Thyroid gland (tissue), 4 donors: Measurements from ENCODE around the gene LRP3. TPM values are rescaled to one million over a fixed set of nuclear protein-coding genes. Genes with fewer than 3 reads are reported as not detected.

ENCODE experiments used
- DNase-seq, 2 donors: peaks; one replicate each; pipeline ENCODE4 v3.0.0-alpha.2; 2019
- H3K27ac ChIP-seq, 3 donors: fragments of 200-600 bp; sonication (generic); 1 replicate in 2 of 3; 2 replicates in 1 of 3; pipeline ENCODE4 v1.5.1; 2016 to 2019; ENCODE audit warnings: mild to moderate bottlenecking in 1 of 3, moderate library complexity in 1 of 3
- H3K27me3 ChIP-seq: fragments of 200-600 bp; sonication (generic); one replicate; pipeline ENCODE4 v1.5.1; 2019
- H3K36me3 ChIP-seq, 2 donors: fragments of 200-600 bp; sonication (generic); one replicate each; pipeline ENCODE4 v1.5.1; 2016 to 2019
- H3K4me1 ChIP-seq, 2 donors: fragments of 200-600 bp; sonication (generic); one replicate each; pipeline ENCODE4 v1.5.1; 2017 to 2019
- H3K4me3 ChIP-seq, 3 donors: fragments of 200-600 bp; sonication (generic); replicated peaks in 1 of 3; 1 replicate in 2 of 3; 2 replicates in 1 of 3; pipeline ENCODE4 v1.5.1; 2016; ENCODE audit warnings: mild to moderate bottlenecking in 1 of 3
- H3K9me3 ChIP-seq: fragments of 200-600 bp; sonication (generic); one replicate; pipeline ENCODE4 v1.5.1; 2017
- POLR2A ChIP-seq, 2 donors: fragments of 450-650 bp; IDR thresholded peaks; one replicate each; pipeline ENCODE4 v1.6.1; 2017; ENCODE audit warnings: antibody characterized with exemption in 2 of 2, mild to moderate bottlenecking in 2 of 2, moderate library complexity in 1 of 2
- WGBS, 2 donors: methylation state at CpG; one replicate each; pipeline ENCODE4 v1.1.5; 2017; 5-methylcytosine and 5-hydroxymethylcytosine counted together
- intact Hi-C: fragments of 100-400 bp; cut with DNase I; formaldehyde crosslinking; loops from one replicate; pipeline ENCODE4 v1.15.1; 2023
- total RNA-seq, 4 donors: library from RNA; depleted of rRNA; stranded (reverse); fragments of >200 nt; gene quantifications; one replicate each; pipeline ENCODE4 v1.2.3, GENCODE V29; 2016
- TF ChIP-seq, protein P1 (sequence below), 6 experiments: fragments of 200-600 bp in 3 of 6; fragments of 450-650 bp in 3 of 6; sonication (generic) in 3 of 6; IDR thresholded peaks; one replicate each; pipeline ENCODE4 v1.5.1; 2016 to 2019; ENCODE audit warnings: antibody characterized with exemption in 6 of 6, mild to moderate bottlenecking in 2 of 6, inconsistent platforms in 1 of 6, moderate library complexity in 1 of 6

Gene LRP3
- total RNA-seq, 4 donors from 2014 or later: 33.3 to 49.9 (median 39.0) TPM

DNA sequence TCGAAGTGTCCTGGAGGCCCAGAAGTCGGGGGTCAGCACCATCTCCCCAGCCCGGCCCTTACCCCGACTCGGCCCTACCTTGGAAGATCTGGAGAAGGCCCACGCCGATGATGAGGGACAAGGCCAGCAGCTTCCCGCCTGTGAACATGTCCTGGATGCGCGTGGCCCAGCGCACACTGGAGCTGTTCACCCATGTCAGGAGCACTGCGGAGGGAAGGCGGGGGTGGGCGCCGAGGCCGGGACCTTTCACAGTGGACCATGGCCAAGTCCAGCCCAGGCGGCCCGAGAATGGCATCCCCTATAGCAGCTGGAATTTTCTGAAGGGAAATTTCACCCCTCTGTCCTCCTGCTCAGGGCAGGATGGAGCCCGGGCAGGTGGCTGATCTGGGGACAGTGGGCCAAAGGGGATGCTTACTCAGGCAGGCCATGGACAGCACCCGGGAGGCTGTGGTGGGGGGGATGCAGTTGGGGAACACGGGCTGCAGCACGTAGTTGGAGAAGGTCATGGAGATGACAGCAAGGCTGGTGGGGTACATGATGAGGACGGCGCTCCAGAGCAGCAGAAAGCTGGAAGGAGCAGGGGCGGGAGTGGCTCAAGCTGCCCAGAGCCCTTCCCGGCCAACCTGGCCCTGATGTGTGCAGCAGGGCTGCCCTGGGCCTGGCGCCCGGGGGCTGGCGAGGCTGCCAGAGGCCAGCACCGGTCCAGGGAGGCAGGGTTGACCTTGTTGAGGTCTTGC is 18.5 kb downstream of the LRP3 start:
- Histone ChIP-seq H3K4me1 (no peaks in the 10 kb centered on the region), H3K4me3 (no peak overlapping the region), H3K27ac (no peak overlapping the region), H3K36me3 (no peaks in the 10 kb centered on the region), H3K9me3 (no peaks in the 10 kb centered on the region), H3K27me3 (no peaks in the 10 kb centered on the region)
- TF ChIP-seq POLR2A (IDR thresholded peaks at IDR 0.05): no peak
- TF ChIP-seq, protein P1, sequence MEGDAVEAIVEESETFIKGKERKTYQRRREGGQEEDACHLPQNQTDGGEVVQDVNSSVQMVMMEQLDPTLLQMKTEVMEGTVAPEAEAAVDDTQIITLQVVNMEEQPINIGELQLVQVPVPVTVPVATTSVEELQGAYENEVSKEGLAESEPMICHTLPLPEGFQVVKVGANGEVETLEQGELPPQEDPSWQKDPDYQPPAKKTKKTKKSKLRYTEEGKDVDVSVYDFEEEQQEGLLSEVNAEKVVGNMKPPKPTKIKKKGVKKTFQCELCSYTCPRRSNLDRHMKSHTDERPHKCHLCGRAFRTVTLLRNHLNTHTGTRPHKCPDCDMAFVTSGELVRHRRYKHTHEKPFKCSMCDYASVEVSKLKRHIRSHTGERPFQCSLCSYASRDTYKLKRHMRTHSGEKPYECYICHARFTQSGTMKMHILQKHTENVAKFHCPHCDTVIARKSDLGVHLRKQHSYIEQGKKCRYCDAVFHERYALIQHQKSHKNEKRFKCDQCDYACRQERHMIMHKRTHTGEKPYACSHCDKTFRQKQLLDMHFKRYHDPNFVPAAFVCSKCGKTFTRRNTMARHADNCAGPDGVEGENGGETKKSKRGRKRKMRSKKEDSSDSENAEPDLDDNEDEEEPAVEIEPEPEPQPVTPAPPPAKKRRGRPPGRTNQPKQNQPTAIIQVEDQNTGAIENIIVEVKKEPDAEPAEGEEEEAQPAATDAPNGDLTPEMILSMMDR (IDR thresholded peaks at IDR 0.05): no peak
- DNase-seq: no peak
- 81 to 89% methylated on average over 12 to 17 of the region's 30 CpGs for whole genome bisulfite sequencing, 2 donors
- intact Hi-C loops: no loop called here

DNA sequence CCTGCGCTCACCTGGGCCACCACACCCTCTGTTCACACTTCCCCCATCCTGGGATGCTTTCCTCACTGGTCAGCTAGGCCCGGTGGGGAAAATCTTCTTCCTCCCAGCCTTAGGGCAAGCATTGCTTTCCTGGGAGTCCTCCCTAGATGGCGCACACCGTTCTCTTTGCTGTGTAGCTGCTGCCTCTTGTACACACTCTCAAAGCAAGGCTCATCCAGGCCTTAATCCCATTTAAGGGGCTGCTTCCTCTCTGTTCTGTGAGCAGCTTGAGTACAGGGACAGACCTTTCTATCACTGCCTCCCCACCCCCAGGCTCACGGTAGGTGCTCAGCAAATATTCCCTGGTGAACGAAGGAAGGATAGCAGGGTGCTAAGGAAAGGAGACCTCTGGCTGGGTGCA is 20.5 kb downstream of the LRP3 start:
- H3K27ac ChIP-seq: no peak overlapping the region
- TF ChIP-seq, protein P1 (IDR thresholded peaks at IDR 0.05): no peak
- no peak for TF ChIP-seq POLR2A (IDR thresholded peaks at IDR 0.05)
- H3K4me3 ChIP-seq: no peak overlapping the region
- no peaks in the 10 kb centered on the region for H3K27me3 ChIP-seq
- no peaks in the 10 kb centered on the region for H3K4me1 ChIP-seq
- intact Hi-C loops: no loop called here
- WGBS, 2 donors: 48 to 56% methylated on average over 6 of the region's 6 CpGs
- no peak for DNase-seq
- H3K9me3 ChIP-seq: no peaks in the 10 kb centered on the region
- no peaks in the 10 kb centered on the region for H3K36me3 ChIP-seq

DNA sequence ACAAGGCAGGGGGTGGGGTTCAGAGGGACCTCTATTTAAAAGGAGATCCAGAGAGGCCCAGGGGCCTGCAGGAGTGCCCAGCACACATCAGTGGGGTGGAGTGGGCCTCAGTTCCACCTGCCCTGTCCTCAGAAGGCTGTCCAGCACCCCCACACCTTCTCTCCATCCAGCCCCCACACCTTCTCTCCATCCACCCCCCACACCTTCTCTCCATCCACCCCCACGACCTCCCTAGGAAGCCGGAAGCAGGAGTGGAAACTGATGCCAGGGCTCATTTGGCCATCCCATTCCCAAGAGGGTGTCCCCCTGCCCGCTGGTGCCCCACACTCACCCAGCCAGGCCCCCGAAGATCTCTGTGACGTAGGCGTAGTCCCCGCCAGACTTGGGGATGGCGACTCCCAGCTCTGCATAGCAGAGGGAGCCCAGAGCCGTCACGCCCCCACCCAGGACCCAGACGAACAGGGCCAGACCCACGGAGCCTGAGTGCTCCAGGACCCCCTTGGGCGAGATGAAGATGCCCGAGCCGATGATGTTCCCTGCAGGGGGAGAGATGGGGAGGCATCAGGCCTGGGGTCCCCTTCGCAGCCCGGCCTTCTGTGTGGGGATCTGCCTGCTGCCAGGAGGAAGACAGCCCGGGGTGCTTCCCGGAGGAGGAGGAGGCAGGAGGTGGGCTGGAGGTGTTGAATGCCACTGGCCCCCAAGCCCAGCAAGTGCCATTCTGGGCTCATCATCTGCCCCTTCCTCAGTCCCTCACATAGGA is 21.5 kb downstream of the LRP3 start:
- no peak for TF ChIP-seq POLR2A (IDR thresholded peaks at IDR 0.05)
- TF ChIP-seq, protein P1 (IDR thresholded peaks at IDR 0.05): no peak

DNA sequence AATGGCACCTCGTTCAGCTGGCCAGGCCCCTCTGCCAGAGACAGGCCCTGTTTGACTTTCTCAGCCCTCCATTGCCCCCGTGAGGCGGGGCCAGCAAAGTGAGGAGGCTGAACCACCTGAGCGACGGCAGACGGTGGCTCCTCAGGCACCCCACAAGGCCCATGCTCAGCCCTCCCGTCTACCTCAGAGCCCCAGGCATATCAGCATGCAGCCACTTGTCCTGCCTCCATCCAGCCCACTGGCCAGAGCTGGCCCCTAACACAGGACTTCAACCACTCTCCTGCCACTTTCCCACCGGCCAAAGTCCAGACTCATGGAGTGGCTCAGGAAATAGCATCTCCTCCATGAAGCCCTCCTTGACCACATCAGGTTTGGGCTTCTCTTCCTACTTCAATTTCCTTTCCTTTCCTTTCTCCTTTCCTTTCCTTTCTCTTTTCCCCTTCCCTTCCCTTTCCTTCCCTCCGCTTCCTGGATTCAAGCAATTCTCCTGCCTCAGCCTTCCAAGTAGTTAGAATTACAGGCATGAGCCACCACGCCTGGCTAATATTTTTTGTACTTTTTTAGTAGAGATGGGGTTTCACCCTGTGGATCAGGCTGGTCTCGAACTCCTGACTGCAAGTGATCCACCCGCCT is 22.2 kb downstream of the LRP3 start:
- TF ChIP-seq, protein P1 (IDR thresholded peaks at IDR 0.05): no peak
- no peak for TF ChIP-seq POLR2A (IDR thresholded peaks at IDR 0.05)
- 73 to 75% methylated on average over 12 of the region's 12 CpGs for WGBS, 2 donors
- intact Hi-C loops: no loop called here

More for the DNA sequence above, 21.5 kb downstream of the LRP3 start:
- H3K36me3 ChIP-seq: no peaks in the 10 kb centered on the region
- no peaks in the 10 kb centered on the region for H3K27me3 ChIP-seq
- WGBS, 2 donors: 92 to 93% methylated on average over 11 to 19 of the region's 19 CpGs
- no peak for DNase-seq
- no peaks in the 10 kb centered on the region for H3K4me1 ChIP-seq
- intact Hi-C loops: no loop called here
- no peak overlapping the region for H3K4me3 ChIP-seq
- no peaks in the 10 kb centered on the region for H3K9me3 ChIP-seq
- no peak overlapping the region for H3K27ac ChIP-seq

More for the DNA sequence above, 22.2 kb downstream of the LRP3 start:
- H3K27ac ChIP-seq: no peak overlapping the region
- H3K36me3 ChIP-seq: no peaks in the 10 kb centered on the region
- no peaks in the 10 kb centered on the region for H3K9me3 ChIP-seq
- no peaks in the 10 kb centered on the region for H3K4me1 ChIP-seq
- no peaks in the 10 kb centered on the region for H3K27me3 ChIP-seq
- no peak for DNase-seq
- H3K4me3 ChIP-seq: no peak overlapping the region
